Progenitor cell of endocrine pancreas (in vitro differentiated cells): Measurements from ENCODE around the gene CERS1. TPM values are rescaled to one million over a fixed set of nuclear protein-coding genes. Genes with fewer than 3 reads are reported as not detected.

ENCODE experiments used
- DNase-seq: peaks from one replicate; pipeline ENCODE4 v3.0.0; 2021; ENCODE audit warnings: low spot score; ENCODE audit not compliant: unreplicated experiment
- H3K27ac Mint-ChIP-seq: 2 replicates; pipeline ENCODE4 v1.8.0; 2021; ENCODE audit warnings: mild to moderate bottlenecking, moderate library complexity, mixed read lengths
- H3K27me3 Mint-ChIP-seq: 2 replicates; pipeline ENCODE4 v1.8.0; 2021; ENCODE audit warnings: mixed read lengths
- H3K36me3 Mint-ChIP-seq: 2 replicates; pipeline ENCODE4 v1.8.0; 2022; ENCODE audit warnings: mixed read lengths; ENCODE audit not compliant: insufficient read depth
- H3K4me1 Mint-ChIP-seq: 2 replicates; pipeline ENCODE4 v1.8.0; 2021; ENCODE audit warnings: low read depth, mixed read lengths
- H3K4me3 Mint-ChIP-seq: 2 replicates; pipeline ENCODE4 v1.8.0; 2021; ENCODE audit warnings: low read depth, mild to moderate bottlenecking, moderate library complexity, mixed read lengths
- H3K9me3 Mint-ChIP-seq: 2 replicates; pipeline ENCODE4 v1.8.0; 2021; ENCODE audit warnings: low read depth, mixed read lengths
- total RNA-seq: library from RNA; stranded (reverse); gene quantifications from 2 replicates; pipeline ENCODE4 v1.2.1, GENCODE V29; 2021
- TF ChIP-seq, protein P1 (sequence below): fragments of 200-600 bp; sonication (generic); IDR thresholded peaks from one replicate; pipeline ENCODE4 v1.5.0; 2021; ENCODE audit warnings: antibody characterized with exemption, mild to moderate bottlenecking; ENCODE audit not compliant: unreplicated experiment

The CERS1 gene
- total RNA-seq, 1 donor from 2014 or later: 20.9 TPM

- Mint-ChIP-seq H3K4me3 (no peak overlapping the region), H3K27me3 (no peaks in the 10 kb centered on the region), H3K9me3 (no peaks in the 10 kb centered on the region), H3K27ac (no peak overlapping the region), H3K4me1 (no peaks in the 10 kb centered on the region), H3K36me3 (peaks cover 11% of the 10 kb centered on the region)
- no peak for DNase-seq
- TF ChIP-seq, protein P1, sequence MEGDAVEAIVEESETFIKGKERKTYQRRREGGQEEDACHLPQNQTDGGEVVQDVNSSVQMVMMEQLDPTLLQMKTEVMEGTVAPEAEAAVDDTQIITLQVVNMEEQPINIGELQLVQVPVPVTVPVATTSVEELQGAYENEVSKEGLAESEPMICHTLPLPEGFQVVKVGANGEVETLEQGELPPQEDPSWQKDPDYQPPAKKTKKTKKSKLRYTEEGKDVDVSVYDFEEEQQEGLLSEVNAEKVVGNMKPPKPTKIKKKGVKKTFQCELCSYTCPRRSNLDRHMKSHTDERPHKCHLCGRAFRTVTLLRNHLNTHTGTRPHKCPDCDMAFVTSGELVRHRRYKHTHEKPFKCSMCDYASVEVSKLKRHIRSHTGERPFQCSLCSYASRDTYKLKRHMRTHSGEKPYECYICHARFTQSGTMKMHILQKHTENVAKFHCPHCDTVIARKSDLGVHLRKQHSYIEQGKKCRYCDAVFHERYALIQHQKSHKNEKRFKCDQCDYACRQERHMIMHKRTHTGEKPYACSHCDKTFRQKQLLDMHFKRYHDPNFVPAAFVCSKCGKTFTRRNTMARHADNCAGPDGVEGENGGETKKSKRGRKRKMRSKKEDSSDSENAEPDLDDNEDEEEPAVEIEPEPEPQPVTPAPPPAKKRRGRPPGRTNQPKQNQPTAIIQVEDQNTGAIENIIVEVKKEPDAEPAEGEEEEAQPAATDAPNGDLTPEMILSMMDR: no peak
Observed at GRCh38 chr19:18886972-18887371, 9.0 kb downstream of the CERS1 start.

DNA sequence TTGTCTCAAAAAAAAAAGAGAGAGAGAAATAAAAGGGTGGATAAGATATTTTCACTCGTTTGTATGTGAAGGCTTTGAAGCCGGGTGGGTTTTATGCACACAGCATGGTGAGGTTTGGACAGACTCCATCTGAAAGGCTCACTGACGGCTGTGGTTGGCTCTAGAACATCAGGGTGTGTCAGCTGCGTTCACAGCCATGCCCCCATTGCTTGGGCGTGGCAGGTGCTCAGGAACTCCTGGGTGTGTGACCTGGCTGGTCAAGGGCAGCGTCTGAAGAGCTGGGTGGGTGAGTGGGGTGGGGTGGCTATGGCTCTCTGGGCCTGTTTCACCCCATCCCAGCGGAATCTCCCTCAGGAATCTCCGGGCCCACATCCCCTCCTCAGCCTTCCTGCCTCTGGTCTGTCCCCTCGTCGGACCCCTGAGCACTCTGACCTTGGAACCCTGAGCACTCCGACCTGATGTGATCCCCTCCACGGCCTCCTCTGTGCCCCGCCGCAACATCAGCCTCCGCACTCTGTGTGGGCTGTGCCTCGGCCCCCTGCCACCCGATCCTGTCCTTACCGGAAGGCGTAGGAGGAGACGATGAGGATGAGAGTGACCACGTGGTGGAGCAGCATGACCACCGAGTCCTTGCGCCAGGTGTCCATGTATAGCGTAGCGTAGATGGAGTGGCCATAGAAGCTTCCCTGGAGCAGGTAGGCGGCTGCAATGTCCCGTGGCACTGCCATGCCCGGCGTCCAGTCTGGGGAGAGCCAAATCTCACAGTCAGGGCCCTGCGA, 12.2 kb downstream of the CERS1 start:
- Mint-ChIP-seq H3K27ac (no peak overlapping the region), H3K4me3 (no peak overlapping the region), H3K9me3 (no peaks in the 10 kb centered on the region), H3K27me3 (no peaks in the 10 kb centered on the region), H3K4me1 (no peaks in the 10 kb centered on the region), H3K36me3 (peaks cover 14% of the 10 kb centered on the region)
- TF ChIP-seq, protein P1: no peak
- no peak for DNase-seq

DNA sequence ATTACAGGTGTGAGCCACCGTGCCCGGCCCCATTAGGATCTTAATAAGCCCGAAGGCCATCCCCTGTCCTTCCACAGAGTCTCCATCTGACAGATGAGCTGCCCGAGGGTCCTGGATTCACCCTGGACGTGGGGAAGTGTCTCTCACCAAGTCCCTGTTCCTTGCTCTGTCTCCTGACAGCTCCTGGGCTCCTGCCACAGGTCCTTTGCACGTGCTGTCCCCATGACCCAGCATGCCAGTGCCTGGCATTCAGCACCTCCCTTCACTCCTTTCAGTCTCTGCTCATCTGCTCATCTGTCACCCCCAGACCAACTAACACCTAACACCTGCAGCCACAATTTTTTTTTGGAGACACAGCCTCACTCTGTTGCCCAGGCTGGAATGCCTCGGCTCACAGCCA, 14.5 kb downstream of the CERS1 start:
- H3K36me3 Mint-ChIP-seq: peaks cover 22% of the 10 kb centered on the region
- no peak overlapping the region for H3K4me3 Mint-ChIP-seq
- H3K4me1 Mint-ChIP-seq: no peaks in the 10 kb centered on the region
- TF ChIP-seq, protein P1: no peak
- peaks cover 5% of the 10 kb centered on the region for H3K9me3 Mint-ChIP-seq
- H3K27ac Mint-ChIP-seq: no peak overlapping the region
- no peak for DNase-seq
- no peaks in the 10 kb centered on the region for H3K27me3 Mint-ChIP-seq

GRCh38 chr19:18879579-18880373, 16.2 kb downstream of the CERS1 start:
- H3K4me3 Mint-ChIP-seq: no peak overlapping the region
- peaks cover 5% of the 10 kb centered on the region for H3K9me3 Mint-ChIP-seq
- DNase-seq: no peak
- H3K27me3 Mint-ChIP-seq: no peaks in the 10 kb centered on the region
- no peaks in the 10 kb centered on the region for H3K4me1 Mint-ChIP-seq
- H3K36me3 Mint-ChIP-seq: peaks cover 29% of the 10 kb centered on the region
- no peak overlapping the region for H3K27ac Mint-ChIP-seq
- TF ChIP-seq, protein P1: no peak

- Mint-ChIP-seq H3K36me3 (peaks cover 35% of the 10 kb centered on the region), H3K27me3 (no peaks in the 10 kb centered on the region), H3K4me1 (no peaks in the 10 kb centered on the region), H3K9me3 (peaks cover 5% of the 10 kb centered on the region), H3K4me3 (no peak overlapping the region), H3K27ac (peak overlapping the region; percentile 37)
- TF ChIP-seq, protein P1: no peak
- no peak for DNase-seq
Observed at GRCh38 chr19:18878858-18879578, 16.9 kb downstream of the CERS1 start.
